A673 (cell line): ENCODE measurements around the gene YEATS4.

Experiments used
- EZH2 ChIP-seq: fragments of 200-600 bp; sonication (generic); IDR thresholded peaks from 2 replicates; pipeline ENCODE4 v1.6.1; 2017; ENCODE audit warnings: borderline replicate concordance, low read depth, mild to moderate bottlenecking, mixed read lengths, antibody characterized with exemption, low read length; ENCODE audit not compliant: poor library complexity, severe bottlenecking
- TF ChIP-seq, protein P1 (sequence below): fragments of 300-800, 200-600 bp; sonication (generic); conservative IDR thresholded peaks from 2 replicates; pipeline ENCODE4 v1.5.1; 2017; ENCODE audit warnings: low read depth, mild to moderate bottlenecking, antibody characterized with exemption, low read length, moderate library complexity, mixed read lengths

DNA sequence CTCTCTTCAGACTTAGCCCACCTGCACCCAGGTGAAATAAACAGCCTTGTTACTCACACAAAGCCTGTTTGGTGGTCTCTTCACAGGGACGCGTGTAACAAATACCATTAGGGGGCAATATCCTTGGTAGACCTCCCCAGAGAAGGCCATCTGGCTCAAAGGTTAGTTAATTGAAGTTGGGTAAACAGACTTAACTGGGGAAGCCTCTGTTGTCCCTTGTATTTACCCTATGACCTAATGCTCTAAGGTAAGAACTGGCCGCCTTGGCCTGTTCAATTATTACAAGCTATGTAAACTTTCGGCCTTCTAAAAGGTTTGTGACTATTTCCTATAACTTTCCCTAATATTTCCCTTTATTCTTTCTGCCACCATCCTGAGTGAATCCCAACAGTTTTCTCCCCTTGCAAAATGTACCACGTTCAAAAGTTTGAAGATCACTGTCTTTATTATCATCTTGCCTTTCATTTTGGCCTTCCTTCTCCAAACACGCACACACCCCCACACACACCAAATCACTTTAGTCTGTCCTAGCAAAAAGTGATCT lies 26.7 kb upstream of the YEATS4 start:
- TF ChIP-seq, protein P1, sequence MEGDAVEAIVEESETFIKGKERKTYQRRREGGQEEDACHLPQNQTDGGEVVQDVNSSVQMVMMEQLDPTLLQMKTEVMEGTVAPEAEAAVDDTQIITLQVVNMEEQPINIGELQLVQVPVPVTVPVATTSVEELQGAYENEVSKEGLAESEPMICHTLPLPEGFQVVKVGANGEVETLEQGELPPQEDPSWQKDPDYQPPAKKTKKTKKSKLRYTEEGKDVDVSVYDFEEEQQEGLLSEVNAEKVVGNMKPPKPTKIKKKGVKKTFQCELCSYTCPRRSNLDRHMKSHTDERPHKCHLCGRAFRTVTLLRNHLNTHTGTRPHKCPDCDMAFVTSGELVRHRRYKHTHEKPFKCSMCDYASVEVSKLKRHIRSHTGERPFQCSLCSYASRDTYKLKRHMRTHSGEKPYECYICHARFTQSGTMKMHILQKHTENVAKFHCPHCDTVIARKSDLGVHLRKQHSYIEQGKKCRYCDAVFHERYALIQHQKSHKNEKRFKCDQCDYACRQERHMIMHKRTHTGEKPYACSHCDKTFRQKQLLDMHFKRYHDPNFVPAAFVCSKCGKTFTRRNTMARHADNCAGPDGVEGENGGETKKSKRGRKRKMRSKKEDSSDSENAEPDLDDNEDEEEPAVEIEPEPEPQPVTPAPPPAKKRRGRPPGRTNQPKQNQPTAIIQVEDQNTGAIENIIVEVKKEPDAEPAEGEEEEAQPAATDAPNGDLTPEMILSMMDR, result no peak
- TF ChIP-seq EZH2, result no peak
